ENCODE data around the gene KLRB1.
"Not testable (repeated sequence)": the region's sequence is repeated elsewhere in the genome, so short reads cannot be mapped to it uniquely, and the experiment has no call there.

- not testable (repeated sequence) for TF ChIP-seq EZH2 (IDR thresholded peaks at IDR 0.05; ENCODE audit: insufficient read depth, poor library complexity, severe bottlenecking); EZH2phosphoT487 (IDR thresholded peaks at IDR 0.05; ENCODE audit: insufficient read depth, low read depth)
Observed at GRCh38 chr12:9644985-9645551, 37.4 kb upstream of the KLRB1 start.
